H1 (cell line): ENCODE results near the gene SMYD3. TPM values are rescaled to one million over a fixed set of nuclear protein-coding genes. Genes with fewer than 3 reads are reported as not detected.

Experiments used
- CTCF ChIA-PET: fragments of 300-600 bp; sonication (Branson Sonifier 250); formaldehyde crosslinking; loops from one replicate; lab custom pipeline; 2021; ENCODE audit not compliant: partially characterized antibody; lab: Charles Lee
- POLR2A ChIA-PET: fragments of 300-600 bp; sonication (Branson Sonifier 250); formaldehyde crosslinking; loops from one replicate; lab custom pipeline; 2021; ENCODE audit warnings: inconsistent platforms; ENCODE audit not compliant: partially characterized antibody; lab: Charles Lee
- DNase-seq, 2 experiments: peaks; one replicate each; pipeline versions ENCODE4 v3.0.0 to v3.0.0-alpha.2; 2010 to 2022; ENCODE audit warnings: low spot score in 2 of 2, low read depth in 1 of 2, mixed read lengths in 1 of 2
- FAIRE-seq: peaks from 2 replicates; lab custom pipeline; 2011; peaks lifted over from hg19 to GRCh38; lab: Jason Lieb, UNC
- H2AFZ ChIP-seq: 2 replicates; pipeline ENCODE4 v1.8.1; 2012; ENCODE audit warnings: low read length, inconsistent platforms
- H2AK5ac ChIP-seq: 2 replicates; pipeline ENCODE4 v1.6.1; 2013; ENCODE audit warnings: low read depth, low read length
- H2BK120ac ChIP-seq: replicated peaks from 2 replicates; pipeline ENCODE3; 2013; ENCODE audit warnings: low read depth, low read length, inconsistent platforms
- H2BK12ac ChIP-seq: 2 replicates; pipeline ENCODE4 v1.6.1; 2013; ENCODE audit warnings: low read depth, low read length
- H2BK15ac ChIP-seq: 2 replicates; pipeline ENCODE4 v1.6.1; 2013; ENCODE audit warnings: low read length
- H2BK20ac ChIP-seq: 2 replicates; pipeline ENCODE4 v1.6.1; 2013; ENCODE audit warnings: low read length
- H2BK5ac ChIP-seq: 2 replicates; pipeline ENCODE4 v1.6.1; 2013; ENCODE audit warnings: low read depth, low read length
- H3K14ac ChIP-seq: 2 replicates; pipeline ENCODE4 v1.6.1; 2013; ENCODE audit warnings: inconsistent platforms; ENCODE audit not compliant: insufficient read length
- H3K18ac ChIP-seq: 2 replicates; pipeline ENCODE4 v1.6.1; 2013; ENCODE audit warnings: low read length; ENCODE audit errors: extremely low read depth
- H3K23ac ChIP-seq: 2 replicates; pipeline ENCODE4 v1.6.1; 2013; ENCODE audit warnings: inconsistent platforms; ENCODE audit not compliant: insufficient read length
- H3K23me2 ChIP-seq: 2 replicates; pipeline ENCODE4 v1.6.1; 2013; ENCODE audit warnings: low read depth, low read length
- H3K27ac ChIP-seq: 2 replicates; pipeline ENCODE4 v1.6.1; 2011; ENCODE audit warnings: low read depth, low read length, inconsistent platforms
- H3K27me3 ChIP-seq, 4 experiments: replicated peaks in 1 of 4; 1 replicate in 1 of 4; 2 replicates in 3 of 4; pipeline versions ENCODE4 v1.6.1 to v1.8.1; 2011 to 2013; ENCODE audit warnings: low read length in 3 of 4, mild to moderate bottlenecking in 3 of 4, inconsistent platforms in 2 of 4, mixed read lengths in 2 of 4, moderate library complexity in 1 of 4; ENCODE audit not compliant: control insufficient read depth in 3 of 4, insufficient read depth in 3 of 4; ENCODE audit errors: extremely low read depth in 1 of 4
- H3K36me3 ChIP-seq, 4 experiments: 2 replicates each; pipeline versions ENCODE4 v1.6.1 to v1.8.1; 2011 to 2013; ENCODE audit warnings: mild to moderate bottlenecking in 4 of 4, low read length in 3 of 4, moderate library complexity in 2 of 4, control low read depth in 1 of 4, inconsistent platforms in 1 of 4; ENCODE audit not compliant: insufficient read depth in 4 of 4, control insufficient read depth in 2 of 4
- H3K4ac ChIP-seq: replicated peaks from 2 replicates; pipeline ENCODE3; 2013; ENCODE audit warnings: low read length, low read depth, mixed read lengths, inconsistent platforms; ENCODE audit not compliant: insufficient read length
- H3K4me1 ChIP-seq, 4 experiments: replicated peaks in 1 of 4; 1 replicate in 1 of 4; 2 replicates in 3 of 4; pipeline versions ENCODE4 v1.6.1 to v1.8.1; 2011 to 2013; ENCODE audit warnings: low read length in 3 of 4, inconsistent platforms in 2 of 4, mixed read lengths in 1 of 4; ENCODE audit not compliant: insufficient read depth in 4 of 4, control insufficient read depth in 3 of 4
- H3K4me2 ChIP-seq, 2 experiments: 2 replicates each; pipeline versions ENCODE4 v1.6.1 to v1.8.1; 2011 to 2013; ENCODE audit warnings: low read depth in 2 of 2, low read length in 2 of 2, control low read depth in 1 of 2, inconsistent platforms in 1 of 2, mild to moderate bottlenecking in 1 of 2; ENCODE audit not compliant: insufficient read depth in 1 of 2
- H3K4me3 ChIP-seq, 4 experiments: fragments of 200-600, 300-600 bp in 1 of 4; sonication (generic), shearing (Covaris generic), sonication (Bioruptor Twin) in 1 of 4; 2 replicates each; pipeline versions ENCODE4 v1.5.1 to v1.8.1; 2011 to 2016; ENCODE audit warnings: low read length in 4 of 4, low read depth in 3 of 4, control low read depth in 2 of 4, inconsistent platforms in 2 of 4, mild to moderate bottlenecking in 2 of 4, mixed read lengths in 1 of 4, moderate library complexity in 1 of 4; ENCODE audit not compliant: insufficient read depth in 2 of 4; ENCODE audit errors: extremely low read depth in 1 of 4
- H3K56ac ChIP-seq: replicated peaks from 2 replicates; pipeline ENCODE3; 2013; ENCODE audit warnings: low read depth, mild to moderate bottlenecking, mixed read lengths, low read length, inconsistent platforms; ENCODE audit not compliant: insufficient read length
- H3K79me1 ChIP-seq: 2 replicates; pipeline ENCODE4 v1.6.1; 2013; ENCODE audit warnings: low read depth, low read length, control low read depth
- H3K79me2 ChIP-seq, 2 experiments: 2 replicates each; pipeline versions ENCODE4 v1.6.1 to v1.8.1; 2012 to 2013; ENCODE audit warnings: low read length in 2 of 2, mild to moderate bottlenecking in 2 of 2, inconsistent platforms in 1 of 2; ENCODE audit not compliant: insufficient read depth in 2 of 2, control insufficient read depth in 1 of 2
- H3K9ac ChIP-seq, 4 experiments: replicated peaks in 1 of 4; 1 replicate in 1 of 4; 2 replicates in 3 of 4; pipeline versions ENCODE4 v1.6.1 to v1.8.1; 2011 to 2013; ENCODE audit warnings: low read depth in 3 of 4, low read length in 3 of 4, control low read depth in 2 of 4, mild to moderate bottlenecking in 2 of 4, moderate library complexity in 2 of 4, inconsistent platforms in 1 of 4; ENCODE audit errors: extremely low read depth in 1 of 4
- H3K9me3 ChIP-seq, 2 experiments: 2 replicates each; pipeline versions ENCODE4 v1.6.1 to v1.8.1; 2012 to 2013; ENCODE audit warnings: mild to moderate bottlenecking in 2 of 2, moderate library complexity in 2 of 2, control low read depth in 1 of 2, inconsistent platforms in 1 of 2, low read depth in 1 of 2, low read length in 1 of 2, mixed read lengths in 1 of 2; ENCODE audit not compliant: insufficient read depth in 2 of 2
- H4K20me1 ChIP-seq, 2 experiments: replicated peaks in 1 of 2; 2 replicates each; pipeline versions ENCODE3 to v1.8.1; 2011 to 2013; ENCODE audit warnings: inconsistent platforms in 2 of 2, low read length in 2 of 2, mild to moderate bottlenecking in 1 of 2; ENCODE audit not compliant: insufficient read depth in 2 of 2, control insufficient read depth in 1 of 2
- H4K5ac ChIP-seq: 2 replicates; pipeline ENCODE4 v1.6.1; 2013; ENCODE audit warnings: low read length, low read depth, mixed read lengths, inconsistent platforms; ENCODE audit not compliant: insufficient read length
- H4K8ac ChIP-seq: 2 replicates; pipeline ENCODE4 v1.8.0; 2013; ENCODE audit warnings: mild to moderate bottlenecking, moderate library complexity, low read length, inconsistent platforms; ENCODE audit not compliant: insufficient read depth; ENCODE audit errors: extremely low read depth
- H4K91ac ChIP-seq: replicated peaks from 2 replicates; pipeline ENCODE3; 2013; ENCODE audit warnings: low read length, mixed read lengths, inconsistent platforms; ENCODE audit not compliant: insufficient read length
- BCL11A ChIP-seq, 2 experiments: IDR thresholded peaks; one replicate each; pipeline ENCODE4 v1.6.1; 2011; ENCODE audit warnings: low read depth in 2 of 2, low read length in 2 of 2, mild to moderate bottlenecking in 2 of 2
- BRCA1 ChIP-seq: IDR thresholded peaks from 2 replicates; pipeline ENCODE4 v1.6.1; 2012; ENCODE audit warnings: low read depth, low read length, improper control_type of control experiment
- CBX5 ChIP-seq: fragments of 300-800, 300-1000 bp; sonication (generic); IDR thresholded peaks from 2 replicates; pipeline ENCODE4 v1.7.1; 2016; ENCODE audit warnings: antibody characterized with exemption, low read length, low read depth
- CBX8 ChIP-seq: fragments of 300-800, 300-1000 bp; sonication (generic); IDR thresholded peaks from 2 replicates; pipeline ENCODE4 v1.7.1; 2016; ENCODE audit warnings: low read depth, low read length, borderline replicate concordance
- EP300 ChIP-seq, 2 experiments: IDR thresholded peaks; 1 replicate in 1 of 2; 2 replicates in 1 of 2; pipeline ENCODE4 v1.6.1; 2011 to 2012; ENCODE audit warnings: low read depth in 2 of 2, low read length in 2 of 2, mild to moderate bottlenecking in 2 of 2, borderline replicate concordance in 1 of 2, inconsistent platforms in 1 of 2, moderate library complexity in 1 of 2
- HDAC6 ChIP-seq: IDR thresholded peaks from one replicate; pipeline ENCODE4 v1.7.1; 2012; ENCODE audit warnings: low read depth, mild to moderate bottlenecking, inconsistent platforms, low read length, moderate library complexity
- JUN ChIP-seq: IDR thresholded peaks from 2 replicates; pipeline ENCODE4 v1.6.1; 2011; ENCODE audit warnings: low read depth, mild to moderate bottlenecking, improper control_type of control experiment, low read length
- RFX5 ChIP-seq: IDR thresholded peaks from 2 replicates; pipeline ENCODE4 v1.6.1; 2011; ENCODE audit warnings: low read depth, low read length, improper control_type of control experiment, borderline replicate concordance
- SRF ChIP-seq: IDR thresholded peaks from 2 replicates; pipeline ENCODE4 v1.6.1; 2011; ENCODE audit warnings: mild to moderate bottlenecking, low read depth, low read length, moderate library complexity
- TBP ChIP-seq: IDR thresholded peaks from 2 replicates; pipeline ENCODE4 v1.6.1; 2011; ENCODE audit warnings: low read depth, low read length, improper control_type of control experiment
- USF2 ChIP-seq: IDR thresholded peaks from 2 replicates; pipeline ENCODE4 v1.6.1; 2011; ENCODE audit warnings: low read length, improper control_type of control experiment
- WGBS, 2 experiments: shearing (Covaris generic) in 1 of 2; methylation state at CpG; one replicate each; pipeline versions ENCODE4 v1.1.6 to v1.1.7; 2013 to 2015; ENCODE audit warnings: low lambda C conversion rate in 2 of 2, mixed read lengths in 2 of 2, inconsistent platforms in 1 of 2, low coverage in 1 of 2, missing lambda C conversion rate in 1 of 2; ENCODE audit not compliant: insufficient replicate concordance in 2 of 2, insufficient coverage in 1 of 2, insufficient read length in 1 of 2; ENCODE audit errors: extremely low coverage in 1 of 2, missing lambda C conversion rate in 1 of 2; 5-methylcytosine and 5-hydroxymethylcytosine counted together
- polyA plus RNA-seq, 7 experiments: library from polyadenylated mRNA; depleted of rRNA in 3 of 7; stranded (reverse) in 5 of 7; unstranded in 2 of 7; fragments of >200 nt in 5 of 7; fragments of 200-250 nt in 2 of 7; gene quantifications; 1 replicate in 5 of 7; 2 replicates in 1 of 7; 4 replicates in 1 of 7; pipeline versions ENCODE4 v1.2.1 to v1.2.3, GENCODE V29; 2011 to 2013; ENCODE audit warnings: missing spikeins in 2 of 7, mixed read lengths in 2 of 7
- total RNA-seq: library from RNA; stranded (reverse); fragmentation: NEBNext Ultra II Directional; extraction: Animal tissue kit (Norgen Biotek cat#: 25700); gene quantifications from 2 replicates; pipeline ENCODE4 v1.2.1, GENCODE V29; 2021

Gene SMYD3
- total and polyA plus RNA-seq, 2 of the 8 experiments (the other 6 are each of a cell fraction or from before 2014, with no cell fraction given) = 17.3 to 25.4 TPM

- H3K56ac ChIP-seq = no peak overlapping the region
- H3K9ac ChIP-seq = no peak overlapping the region
- H3K4me3 ChIP-seq = no peak overlapping the region
- H4K8ac ChIP-seq = no peak overlapping the region
- no peak overlapping the region for H2BK120ac ChIP-seq
- TF ChIP-seq BCL11A (IDR thresholded peaks at IDR 0.05; ENCODE audit: low read depth in 2 of 2, low read length in 2 of 2) (no peak), SRF (no peak), TBP (no peak), RFX5 (no peak), CBX5 (no peak), CBX8 (no peak), JUN (no peak), HDAC6 (no peak), EP300 (IDR thresholded peaks at IDR 0.05; ENCODE audit: borderline replicate concordance in 1 of 2, low read depth in 2 of 2, low read length in 2 of 2) (no peak), BRCA1 (no peak), USF2 (no peak)
- H3K36me3 ChIP-seq = no peaks in the 10 kb centered on the region
- H3K14ac ChIP-seq = no peak overlapping the region
- FAIRE-seq (no peak), DNase-seq (no peak)
- H3K79me2 ChIP-seq = no peaks in the 10 kb centered on the region
- POLR2A ChIA-PET = no interaction called here
- 93% methylated on average over 6 of the region's 6 CpGs; no CpG with 5 or more reads in 1 of the 2 experiments for WGBS, 2 experiments
- no peak overlapping the region for H2AFZ ChIP-seq
- H3K4ac ChIP-seq = no peak overlapping the region
- H2BK12ac ChIP-seq = no peak overlapping the region
- no peak overlapping the region for H2BK15ac ChIP-seq
- H3K23me2 ChIP-seq = no peaks in the 10 kb centered on the region; the same call in 1 of the 2 replicates
- no peaks in the 10 kb centered on the region for H3K4me1 ChIP-seq
- H3K4me2 ChIP-seq = no peak overlapping the region
- H2BK20ac ChIP-seq = no peak overlapping the region
- H3K79me1 ChIP-seq = no peaks in the 10 kb centered on the region
- H3K23ac ChIP-seq = no peak overlapping the region
- no peak overlapping the region for H2AK5ac ChIP-seq
- H4K20me1 ChIP-seq = no peaks in the 10 kb centered on the region
- H3K27me3 ChIP-seq = no peaks in the 10 kb centered on the region
- H3K27ac ChIP-seq = no peak overlapping the region
- H4K91ac ChIP-seq = no peak overlapping the region
- CTCF ChIA-PET = interaction anchor here (0.7 kb wide), 1 partner anchor 760 kb away, joined by 3 read pairs; no protein-coding TSS in a partner anchor
- H2BK5ac ChIP-seq = no peak overlapping the region
- no peak overlapping the region for H3K18ac ChIP-seq
- H3K9me3 ChIP-seq = no peaks in the 10 kb centered on the region
- H4K5ac ChIP-seq = no peak overlapping the region
Observed at GRCh38 chr1:245987997-245988392, 519.1 kb downstream of the SMYD3 start.
